ENCODE results near the gene CNGB1. TPM values are rescaled to one million over a fixed set of nuclear protein-coding genes. Genes with fewer than 3 reads are reported as not detected.
A peak's percentile ranks its signal among the peaks of the same experiment; 100 is the strongest.
"Not testable (repeated sequence)": the region's sequence is repeated elsewhere in the genome, so short reads cannot be mapped to it uniquely, and the experiment has no call there.

Gene CNGB1
- total RNA-seq, 1 experiment from 2014 or later: not detected

DNA sequence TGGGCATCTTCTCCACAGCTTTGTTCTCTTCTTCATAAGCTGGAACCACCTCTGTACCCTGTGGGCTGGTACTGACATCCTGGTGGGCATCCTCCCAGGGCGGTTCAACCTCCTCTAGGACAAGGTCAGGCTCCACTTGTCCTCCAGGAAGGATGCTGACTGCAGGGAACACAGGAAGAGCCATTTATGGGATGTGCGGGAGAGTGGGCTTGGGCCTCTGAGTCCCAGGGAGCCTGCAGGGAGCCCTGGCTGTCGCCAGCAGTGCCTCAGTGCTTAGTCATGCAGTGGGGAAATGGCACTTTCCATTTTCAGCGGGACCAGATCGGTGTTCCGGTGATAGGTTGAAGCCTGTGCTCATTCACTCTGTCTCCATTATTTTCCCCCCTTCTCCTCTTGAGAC, 20.5 kb downstream of the CNGB1 start:
- H3K36me3 ChIP-seq: no peaks in the 10 kb centered on the region
- no peaks in the 10 kb centered on the region for H3K9me3 ChIP-seq
- DNase-seq: peak; percentile 48
- peaks cover 4% of the 10 kb centered on the region for H3K27me3 ChIP-seq
- H3K4me3 ChIP-seq: no peak overlapping the region

DNA sequence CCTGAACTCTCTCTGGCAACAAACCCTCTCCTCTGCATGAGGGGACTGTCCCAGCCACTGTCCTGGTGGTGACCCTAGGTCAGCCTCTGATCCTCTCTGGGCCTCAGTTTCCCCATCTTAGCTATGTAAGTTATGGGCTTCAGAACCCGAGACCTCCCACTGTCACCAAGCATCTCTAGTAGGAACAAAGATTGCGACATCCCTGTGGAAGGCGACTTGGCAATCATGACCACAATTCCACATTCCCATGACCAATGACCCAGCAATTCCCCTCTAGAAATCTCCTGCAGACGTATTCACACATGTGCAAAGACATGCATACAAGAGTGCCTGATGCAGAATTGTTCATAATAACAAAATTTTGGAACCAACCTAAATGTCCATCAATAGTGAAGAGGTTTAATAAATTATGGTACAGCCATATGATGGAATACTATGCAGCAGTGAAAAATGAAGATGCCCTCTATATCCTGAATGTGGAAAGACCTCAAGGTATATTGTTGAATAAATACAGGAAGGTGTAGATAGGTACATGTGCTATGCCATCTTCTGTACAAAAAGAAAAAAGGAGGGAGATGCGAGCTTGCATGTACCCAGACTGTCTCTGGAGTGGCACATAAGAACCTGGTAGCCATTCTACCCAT, 21.2 kb downstream of the CNGB1 start:
- no peak for DNase-seq
- peaks cover 4% of the 10 kb centered on the region for H3K27me3 ChIP-seq
- no peaks in the 10 kb centered on the region for H3K9me3 ChIP-seq
- H3K36me3 ChIP-seq: no peaks in the 10 kb centered on the region
- H3K4me3 ChIP-seq: no peak overlapping the region

- H3K9me3 ChIP-seq: no peaks in the 10 kb centered on the region
- H3K27me3 ChIP-seq: peaks cover 4% of the 10 kb centered on the region
- H3K36me3 ChIP-seq: no peaks in the 10 kb centered on the region
- H3K4me3 ChIP-seq: no peak overlapping the region
- DNase-seq: no peak
Observed at GRCh38 chr16:57949013-57949412, 21.9 kb downstream of the CNGB1 start.

- Histone ChIP-seq H3K9me3 (no peaks in the 10 kb centered on the region), H3K36me3 (no peaks in the 10 kb centered on the region), H3K27me3 (peaks cover 4% of the 10 kb centered on the region), H3K4me3 (no peak overlapping the region)
- DNase-seq: no peak
Observed at GRCh38 chr16:57948027-57948426, 22.9 kb downstream of the CNGB1 start.

GRCh38 chr16:57947261-57947660, 23.7 kb downstream of the CNGB1 start:
- DNase-seq: no peak
- Histone ChIP-seq H3K27me3 (peaks cover 4% of the 10 kb centered on the region), H3K9me3 (no peaks in the 10 kb centered on the region), H3K4me3 (no peak overlapping the region), H3K36me3 (no peaks in the 10 kb centered on the region)

- peaks cover 4% of the 10 kb centered on the region for H3K27me3 ChIP-seq
- H3K4me3 ChIP-seq: no peak overlapping the region
- no peak for DNase-seq
- no peaks in the 10 kb centered on the region for H3K36me3 ChIP-seq
- H3K9me3 ChIP-seq: no peaks in the 10 kb centered on the region
Observed at GRCh38 chr16:57946181-57946801, 24.6 kb downstream of the CNGB1 start.

DNA sequence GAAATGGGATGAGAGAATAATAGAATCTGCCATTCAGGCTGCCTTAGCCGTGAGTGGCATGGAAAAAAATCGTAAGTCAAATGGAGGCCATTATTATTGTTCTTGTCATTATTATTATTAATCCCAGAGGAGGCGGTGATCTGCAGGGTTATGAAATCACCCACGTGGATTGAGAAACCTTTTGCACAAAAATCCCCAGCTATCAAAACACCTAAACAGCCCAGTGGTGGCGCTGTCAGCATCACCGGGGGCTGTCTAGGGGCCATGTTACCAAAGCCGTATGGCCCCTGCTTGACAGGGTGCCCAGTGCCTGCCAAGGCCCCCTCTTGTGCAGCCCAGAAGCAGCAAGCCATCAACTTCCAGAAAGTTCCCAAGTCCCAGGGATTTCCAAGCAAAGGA, 25.2 kb downstream of the CNGB1 start:
- DNase-seq: no peak
- H3K9me3 ChIP-seq: no peaks in the 10 kb centered on the region
- H3K27me3 ChIP-seq: peaks cover 4% of the 10 kb centered on the region
- no peaks in the 10 kb centered on the region for H3K36me3 ChIP-seq
- no peak overlapping the region for H3K4me3 ChIP-seq

- peaks cover 4% of the 10 kb centered on the region for H3K27me3 ChIP-seq
- no peaks in the 10 kb centered on the region for H3K9me3 ChIP-seq
- no peaks in the 10 kb centered on the region for H3K36me3 ChIP-seq
- no peak overlapping the region for H3K4me3 ChIP-seq
- no peak for DNase-seq
Observed at GRCh38 chr16:57944970-57945739, 25.8 kb downstream of the CNGB1 start.

DNA sequence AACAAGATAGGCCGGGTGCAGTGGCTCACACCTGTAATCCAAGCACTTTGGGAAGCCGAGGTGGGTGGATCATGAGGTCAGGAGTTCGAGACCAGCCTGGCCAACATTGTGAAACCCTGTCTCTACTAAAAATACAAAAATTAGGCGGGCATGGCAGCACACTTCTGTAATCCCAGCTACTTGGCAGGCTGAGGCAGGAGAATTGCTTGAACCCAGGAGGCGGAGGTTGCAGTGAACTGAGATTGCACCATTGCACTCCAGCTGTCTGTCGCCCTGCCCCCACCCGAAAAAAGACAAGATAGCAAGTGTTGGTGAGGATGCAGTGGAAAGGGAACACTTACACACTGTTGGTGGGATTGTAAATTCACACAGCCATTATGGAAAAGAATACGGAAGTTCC, 27.5 kb downstream of the CNGB1 start:
- not testable (repeated sequence) for DNase-seq, H3K27me3 ChIP-seq, H3K4me3 ChIP-seq, H3K36me3 ChIP-seq, H3K9me3 ChIP-seq

DNA sequence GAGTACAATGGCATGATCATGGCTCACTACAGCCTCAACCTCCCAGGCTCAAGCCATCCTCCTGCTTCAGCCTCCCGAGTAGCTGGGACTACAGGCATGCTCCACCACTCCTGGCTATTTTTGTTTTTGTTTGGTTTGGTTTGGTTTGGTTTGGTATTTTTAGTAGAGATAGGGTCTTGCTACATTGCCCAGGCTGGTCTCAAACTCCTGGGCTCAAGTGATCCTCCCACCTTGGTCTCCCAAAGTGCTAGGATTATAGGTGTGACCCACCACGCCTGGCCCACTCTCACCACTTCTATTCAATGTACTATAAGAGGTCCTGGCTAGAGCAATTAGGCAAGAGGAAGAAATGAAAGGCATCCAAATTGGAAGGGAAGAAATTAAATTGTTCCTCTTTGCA, 29.0 kb downstream of the CNGB1 start:
- not testable (repeated sequence) for H3K27me3 ChIP-seq, DNase-seq, H3K36me3 ChIP-seq, H3K4me3 ChIP-seq, H3K9me3 ChIP-seq

GRCh38 chr16:57941016-57941664, 29.8 kb downstream of the CNGB1 start:
- no peaks in the 10 kb centered on the region for H3K27me3 ChIP-seq
- H3K36me3 ChIP-seq: no peaks in the 10 kb centered on the region
- DNase-seq: peak; percentile 94
- H3K9me3 ChIP-seq: no peaks in the 10 kb centered on the region
- H3K4me3 ChIP-seq: no peak overlapping the region

GRCh38 chr16:57940382-57940966, 30.5 kb downstream of the CNGB1 start:
- Histone ChIP-seq H3K36me3 (no peaks in the 10 kb centered on the region), H3K27me3 (no peaks in the 10 kb centered on the region), H3K9me3 (no peaks in the 10 kb centered on the region), H3K4me3 (no peak overlapping the region)
- no peak for DNase-seq

GRCh38 chr16:57939872-57940224, 31.1 kb downstream of the CNGB1 start:
- Histone ChIP-seq H3K9me3 (no peaks in the 10 kb centered on the region), H3K27me3 (no peaks in the 10 kb centered on the region), H3K36me3 (no peaks in the 10 kb centered on the region), H3K4me3 (no peak overlapping the region)
- DNase-seq: no peak

DNA sequence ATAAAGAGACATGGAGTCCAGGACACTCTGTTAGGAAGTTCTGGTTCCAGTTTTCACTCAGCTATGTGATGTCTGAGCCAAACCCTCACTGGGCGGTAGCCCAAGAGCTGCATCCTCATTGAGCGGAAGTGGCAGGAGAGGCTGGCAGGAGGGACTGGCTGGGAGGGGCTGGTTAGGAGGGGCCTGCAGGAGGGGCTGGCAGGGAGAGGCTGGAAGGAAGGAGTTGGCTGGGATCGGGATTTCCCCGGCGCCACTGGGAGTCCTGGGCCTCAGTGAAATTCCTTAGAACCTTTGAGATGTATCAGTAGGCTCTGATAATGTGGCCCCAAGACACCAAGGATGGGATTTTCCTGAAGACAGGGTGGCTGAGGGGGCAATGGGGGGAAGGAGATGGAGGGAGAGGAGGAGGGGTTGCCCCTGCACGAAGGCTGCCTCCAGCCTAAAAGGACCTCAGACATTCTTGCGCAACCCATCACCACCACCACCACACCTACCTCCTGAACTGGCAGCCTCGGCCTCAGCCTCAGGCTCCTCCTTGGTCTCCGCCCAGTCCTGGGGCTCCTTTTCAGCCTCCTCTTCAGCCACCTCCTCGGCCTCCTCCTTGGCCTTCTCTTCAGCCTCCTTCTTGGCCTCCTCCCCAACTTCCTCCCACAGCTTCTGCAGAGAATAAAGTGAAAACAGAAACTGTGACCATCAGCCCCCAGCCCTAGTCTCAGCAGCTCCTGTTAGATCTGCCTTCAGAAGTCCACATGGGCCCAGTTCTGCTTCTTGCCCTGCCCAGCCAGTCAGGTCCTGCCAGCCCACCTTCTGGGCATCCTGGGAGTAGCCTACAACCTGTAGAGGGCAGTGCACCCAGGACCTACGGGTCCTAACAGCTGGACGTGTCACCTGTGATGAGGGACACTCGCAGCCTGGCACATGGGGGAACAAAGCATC, 31.7 kb downstream of the CNGB1 start:
- DNase-seq: peak; percentile 100
- no peaks in the 10 kb centered on the region for H3K36me3 ChIP-seq
- H3K4me3 ChIP-seq: no peak overlapping the region
- no peaks in the 10 kb centered on the region for H3K27me3 ChIP-seq
- H3K9me3 ChIP-seq: no peaks in the 10 kb centered on the region

DNA sequence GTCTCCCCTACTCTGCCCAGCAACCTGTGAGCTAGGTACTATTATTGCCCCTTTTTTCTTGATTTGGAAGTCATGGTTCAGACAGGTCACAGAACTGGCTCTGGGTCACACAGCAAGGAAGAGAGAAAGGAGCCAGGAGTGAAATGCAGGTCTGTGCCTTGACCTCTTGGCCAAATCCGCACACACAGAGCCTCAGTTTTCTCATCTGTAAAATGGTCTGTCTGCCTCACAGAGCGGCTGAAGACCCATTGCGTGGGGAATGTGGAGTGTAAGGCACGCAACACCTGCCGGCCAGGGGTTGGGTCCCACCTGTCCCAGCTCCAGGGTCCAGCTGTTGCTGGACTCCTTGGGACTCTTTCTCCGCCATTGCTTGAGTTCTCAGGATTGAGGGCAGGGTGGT, 32.4 kb downstream of the CNGB1 start:
- H3K4me3 ChIP-seq: no peak overlapping the region
- H3K27me3 ChIP-seq: no peaks in the 10 kb centered on the region
- H3K9me3 ChIP-seq: no peaks in the 10 kb centered on the region
- no peaks in the 10 kb centered on the region for H3K36me3 ChIP-seq
- no peak for DNase-seq

DNA sequence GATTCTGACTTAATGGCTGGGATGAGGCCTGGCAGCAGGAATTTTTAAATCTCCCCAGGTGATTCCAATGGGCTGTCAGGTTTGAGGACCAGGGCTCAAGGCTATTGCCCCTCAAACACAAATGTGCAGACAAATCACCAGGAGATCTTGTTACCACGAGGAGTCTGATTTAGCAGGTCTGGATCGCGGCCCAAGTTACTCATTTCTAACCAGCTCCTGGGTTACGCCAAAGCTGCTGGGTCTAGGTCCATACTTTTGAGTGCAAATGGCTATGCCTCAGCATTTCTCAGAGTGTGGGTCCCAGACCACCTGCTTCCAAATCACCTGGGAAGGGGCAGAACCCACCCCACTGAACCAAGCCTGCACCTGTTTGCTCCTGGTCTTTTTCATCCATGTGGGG, 33.1 kb downstream of the CNGB1 start:
- peak; percentile 90 for DNase-seq
- Histone ChIP-seq H3K4me3 (no peak overlapping the region), H3K36me3 (no peaks in the 10 kb centered on the region)

More for the DNA sequence above, 33.1 kb downstream of the CNGB1 start:
- Histone ChIP-seq H3K27me3 (no peaks in the 10 kb centered on the region), H3K9me3 (no peaks in the 10 kb centered on the region)
